Body of pancreas (tissue), 4 donors: ENCODE data around the gene KNDC1. TPM values are rescaled to one million over a fixed set of nuclear protein-coding genes. Genes with fewer than 3 reads are reported as not detected.

Experiments
- ATAC-seq: fragments of 150-250 bp; one replicate; pipeline ENCODE4 v1.9.1; 2016
- DNase-seq, 4 donors: peaks; one replicate each; pipeline ENCODE4 v3.0.0-alpha.2; 2019
- H3K27ac ChIP-seq, 4 donors: fragments of 200-600 bp; sonication (generic); 1 replicate in 3 of 4; 2 replicates in 1 of 4; pipeline versions ENCODE4 v1.5.1 to v1.6.1; 2016 to 2019; ENCODE audit warnings: mild to moderate bottlenecking in 1 of 4, mixed read lengths in 1 of 4, moderate library complexity in 1 of 4
- H3K27me3 ChIP-seq, 2 donors: fragments of 200-600 bp; sonication (generic); one replicate each; pipeline ENCODE4 v1.6.0; 2016; ENCODE audit warnings: mild to moderate bottlenecking in 1 of 2
- H3K36me3 ChIP-seq, 2 donors: fragments of 200-600 bp; sonication (generic); replicated peaks in 1 of 2; 2 replicates each; pipeline ENCODE4 v1.5.1; 2016; ENCODE audit warnings: low read depth in 2 of 2; ENCODE audit not compliant: insufficient read depth in 1 of 2
- H3K4me1 ChIP-seq: fragments of 200-600 bp; sonication (generic); one replicate; pipeline ENCODE4 v1.6.0; 2016
- H3K4me3 ChIP-seq, 2 donors: fragments of 200-600 bp; sonication (generic); 1 replicate in 1 of 2; 2 replicates in 1 of 2; pipeline ENCODE4 v1.5.1; 2016 to 2019
- H3K9me3 ChIP-seq, 3 donors: fragments of 200-600 bp; sonication (generic); 1 replicate in 2 of 3; 2 replicates in 1 of 3; pipeline ENCODE4 v1.5.1; 2016
- POLR2A ChIP-seq, 3 donors: fragments of 450-650 bp; IDR thresholded peaks; one replicate each; pipeline ENCODE4 v1.6.1; 2016; ENCODE audit warnings: antibody characterized with exemption in 3 of 3, mild to moderate bottlenecking in 2 of 3
- WGBS, 2 donors: methylation state at CpG; one replicate each; pipeline ENCODE4 v1.1.5; 2017; 5-methylcytosine and 5-hydroxymethylcytosine counted together
- intact Hi-C: fragments of 100-400 bp; cut with DNase I; formaldehyde crosslinking; loops from one replicate; pipeline ENCODE4 v1.15.1; 2023
- total RNA-seq, 2 donors: library from RNA; depleted of rRNA; stranded (reverse); fragments of >200 nt; gene quantifications; one replicate each; pipeline ENCODE4 v1.1.0, GENCODE V29; 2016
- TF ChIP-seq, protein P1 (sequence below), 7 experiments: fragments of 450-650 bp in 4 of 7; fragments of 200-600 bp in 3 of 7; sonication (generic) in 3 of 7; IDR thresholded peaks; one replicate each; pipeline ENCODE4 v1.5.1; 2016 to 2019; ENCODE audit warnings: antibody characterized with exemption in 7 of 7

Gene KNDC1
- total RNA-seq, 2 donors from 2014 or later = 0.52 to 3.3 TPM

DNA sequence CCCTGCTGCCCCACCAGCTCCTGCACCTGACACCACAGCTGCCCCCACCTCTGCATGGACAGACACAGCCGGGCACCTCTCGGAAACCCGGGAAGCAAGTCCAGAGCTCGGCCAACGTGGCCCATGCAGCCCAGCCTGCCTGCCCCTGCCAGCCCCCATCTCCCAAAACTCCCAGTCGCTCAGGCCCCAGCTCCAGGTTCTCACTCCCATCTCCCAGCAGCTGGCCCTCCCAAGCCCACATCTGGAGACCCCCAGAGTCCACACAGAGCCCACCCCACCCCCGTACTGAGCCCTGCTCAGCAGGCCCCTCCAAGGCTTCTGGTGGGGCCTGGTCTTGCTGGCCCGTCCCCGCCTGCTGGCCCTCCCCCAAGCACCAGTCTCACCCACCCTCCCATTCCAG is 37.8 kb downstream of the KNDC1 start:
- Histone ChIP-seq H3K36me3 (no peaks in the 10 kb centered on the region), H3K27ac (no peak overlapping the region), H3K9me3 (no peaks in the 10 kb centered on the region), H3K4me3 (no peak overlapping the region), H3K27me3 (no peaks in the 10 kb centered on the region), H3K4me1 (no peaks in the 10 kb centered on the region)
- DNase-seq = no peak
- 67 to 70% methylated on average over 4 to 9 of the region's 9 CpGs for WGBS, 2 donors
- intact Hi-C loops = no loop called here
- ATAC-seq = no peak
- TF ChIP-seq, protein P1, sequence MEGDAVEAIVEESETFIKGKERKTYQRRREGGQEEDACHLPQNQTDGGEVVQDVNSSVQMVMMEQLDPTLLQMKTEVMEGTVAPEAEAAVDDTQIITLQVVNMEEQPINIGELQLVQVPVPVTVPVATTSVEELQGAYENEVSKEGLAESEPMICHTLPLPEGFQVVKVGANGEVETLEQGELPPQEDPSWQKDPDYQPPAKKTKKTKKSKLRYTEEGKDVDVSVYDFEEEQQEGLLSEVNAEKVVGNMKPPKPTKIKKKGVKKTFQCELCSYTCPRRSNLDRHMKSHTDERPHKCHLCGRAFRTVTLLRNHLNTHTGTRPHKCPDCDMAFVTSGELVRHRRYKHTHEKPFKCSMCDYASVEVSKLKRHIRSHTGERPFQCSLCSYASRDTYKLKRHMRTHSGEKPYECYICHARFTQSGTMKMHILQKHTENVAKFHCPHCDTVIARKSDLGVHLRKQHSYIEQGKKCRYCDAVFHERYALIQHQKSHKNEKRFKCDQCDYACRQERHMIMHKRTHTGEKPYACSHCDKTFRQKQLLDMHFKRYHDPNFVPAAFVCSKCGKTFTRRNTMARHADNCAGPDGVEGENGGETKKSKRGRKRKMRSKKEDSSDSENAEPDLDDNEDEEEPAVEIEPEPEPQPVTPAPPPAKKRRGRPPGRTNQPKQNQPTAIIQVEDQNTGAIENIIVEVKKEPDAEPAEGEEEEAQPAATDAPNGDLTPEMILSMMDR (IDR thresholded peaks at IDR 0.05) = no peak
- TF ChIP-seq POLR2A (IDR thresholded peaks at IDR 0.05) = no peak

DNA sequence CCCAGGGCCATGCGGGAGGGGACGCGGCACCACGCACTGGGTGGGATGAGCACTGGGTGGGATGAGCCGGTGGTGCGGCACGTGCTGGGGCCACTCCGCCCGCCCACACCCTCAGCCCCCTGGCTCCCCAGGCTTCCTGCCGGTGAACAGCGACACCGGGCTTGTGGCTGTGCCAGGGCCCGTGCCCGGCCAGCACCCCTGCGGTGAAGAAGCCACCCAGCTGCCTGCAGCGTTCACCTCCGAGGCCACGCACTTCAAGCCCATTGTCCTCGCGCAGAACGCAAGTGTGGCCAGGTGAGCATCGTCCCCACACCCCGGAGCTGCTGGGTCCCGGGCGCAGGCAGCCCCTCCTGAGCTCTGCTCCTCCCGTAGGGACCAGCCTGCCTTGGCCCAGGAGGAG is 38.2 kb downstream of the KNDC1 start:
- Histone ChIP-seq H3K4me3 (no peak overlapping the region), H3K27ac (no peak overlapping the region), H3K9me3 (no peaks in the 10 kb centered on the region), H3K4me1 (no peaks in the 10 kb centered on the region), H3K36me3 (no peaks in the 10 kb centered on the region), H3K27me3 (no peaks in the 10 kb centered on the region)
- DNase-seq (no peak), ATAC-seq (no peak)
- 73% methylated on average over 7 of the region's 26 CpGs; no CpG with 5 or more reads in 1 of the 2 donors for WGBS, 2 donors
- intact Hi-C loops = no loop called here
- TF ChIP-seq, protein P1 (IDR thresholded peaks at IDR 0.05) = no peak
- TF ChIP-seq POLR2A (IDR thresholded peaks at IDR 0.05) = no peak

DNA sequence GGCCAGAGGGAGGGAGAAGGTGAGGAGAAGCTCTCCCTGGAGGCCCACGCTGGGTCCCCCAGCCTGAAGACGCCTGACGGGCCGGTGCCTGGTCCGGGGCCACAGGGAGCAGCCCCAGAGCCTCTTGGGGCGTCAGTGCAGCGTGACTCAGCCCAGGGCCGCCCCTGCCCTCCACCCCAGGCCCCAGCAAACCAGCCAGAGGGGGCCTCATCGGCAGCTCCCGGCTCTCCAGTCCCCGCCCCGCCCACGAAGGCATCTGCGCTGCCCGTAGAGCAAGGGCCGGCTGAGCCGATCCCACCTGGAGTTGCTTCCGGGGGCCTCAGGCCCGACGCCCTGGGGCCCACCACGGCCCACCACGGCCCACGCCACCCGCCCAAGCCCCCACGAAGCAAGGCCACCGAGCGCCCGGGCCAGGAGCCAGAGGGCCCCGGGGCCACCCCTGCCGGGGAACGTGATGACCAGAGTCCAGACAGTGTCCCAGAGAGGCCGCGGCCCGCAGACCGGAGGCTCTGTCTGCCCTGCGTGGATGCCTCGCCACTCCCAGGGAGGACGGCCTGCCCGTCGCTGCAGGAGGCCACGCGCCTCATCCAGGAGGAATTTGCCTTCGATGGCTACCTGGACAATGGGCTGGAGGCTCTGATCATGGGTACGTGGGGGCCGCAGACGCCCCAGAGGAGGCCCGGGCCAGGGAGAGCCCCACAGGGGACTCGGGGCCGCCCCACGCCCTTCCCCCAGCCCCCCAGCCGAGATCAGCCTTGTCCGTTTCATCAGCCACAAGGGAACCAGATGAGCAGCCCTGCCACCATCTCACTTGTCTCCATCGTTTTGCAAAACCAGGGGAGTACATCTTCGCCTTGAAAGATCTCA is 38.8 kb downstream of the KNDC1 start:
- TF ChIP-seq, protein P1 (IDR thresholded peaks at IDR 0.05) = no peak
- DNase-seq (no peak), ATAC-seq (no peak)
- H3K9me3 ChIP-seq = no peaks in the 10 kb centered on the region
- intact Hi-C loops = no loop called here
- H3K4me3 ChIP-seq = no peak overlapping the region
- 52 to 64% methylated on average over 5 to 22 of the region's 54 CpGs for WGBS, 2 donors
- H3K27me3 ChIP-seq = no peaks in the 10 kb centered on the region
- no peaks in the 10 kb centered on the region for H3K4me1 ChIP-seq
- no peak overlapping the region for H3K27ac ChIP-seq
- H3K36me3 ChIP-seq = no peaks in the 10 kb centered on the region

DNA sequence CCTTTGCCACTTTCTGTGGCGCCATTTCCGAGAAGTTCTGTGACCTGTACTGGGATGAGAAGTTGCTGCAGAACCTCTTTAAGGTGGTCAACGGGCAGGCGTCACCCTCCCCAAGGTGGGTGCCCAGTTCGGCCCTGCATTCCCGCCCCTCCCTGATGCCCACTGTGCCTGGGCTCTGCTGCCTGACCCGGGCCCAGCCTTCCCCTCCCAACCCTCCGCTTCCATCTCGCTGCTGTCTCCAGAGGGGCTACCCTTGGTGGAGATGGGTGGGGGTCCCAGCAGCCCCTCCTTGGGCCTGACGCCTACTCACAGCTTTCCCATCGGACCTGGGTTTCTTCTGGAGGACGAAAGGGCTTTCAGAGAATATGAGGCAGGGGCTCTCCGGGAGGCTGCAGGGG is 39.5 kb downstream of the KNDC1 start:
- Histone ChIP-seq H3K27me3 (no peaks in the 10 kb centered on the region), H3K4me1 (no peaks in the 10 kb centered on the region), H3K36me3 (no peaks in the 10 kb centered on the region), H3K9me3 (no peaks in the 10 kb centered on the region), H3K4me3 (no peak overlapping the region), H3K27ac (no peak overlapping the region)
- ATAC-seq (no peak), DNase-seq (no peak)
- intact Hi-C loops = no loop called here
- no peak for TF ChIP-seq POLR2A (IDR thresholded peaks at IDR 0.05)
- TF ChIP-seq, protein P1 (IDR thresholded peaks at IDR 0.05) = no peak
- 54 to 63% methylated on average over 13 of the region's 13 CpGs for WGBS, 2 donors
